HG03558 (cell line): ENCODE measurements around the gene KCNIP4.
A peak's percentile ranks its signal among the peaks of the same experiment; 100 is the strongest.
"Not testable (repeated sequence)": the region's sequence is repeated elsewhere in the genome, so short reads cannot be mapped to it uniquely, and the experiment has no call there.

Experiments used
- ATAC-seq: cut with Tn5 transposase; IDR thresholded peaks from one replicate; pipeline ENCODE4 v1.9.1; 2021; ENCODE audit warnings: moderate number of reproducible peaks; ENCODE audit not compliant: unreplicated experiment; ENCODE audit errors: extremely low read depth

Gene KCNIP4

GRCh38 chr4:20760053-20760452, 1188.5 kb downstream of the KCNIP4 start:
- no peak for ATAC-seq

GRCh38 chr4:20754036-20754435, 1194.5 kb downstream of the KCNIP4 start:
- ATAC-seq = no peak

GRCh38 chr4:20752641-20753040, 1195.9 kb downstream of the KCNIP4 start:
- no peak for ATAC-seq

- not testable (repeated sequence) for ATAC-seq
Observed at GRCh38 chr4:20746000-20746399, 1202.6 kb downstream of the KCNIP4 start.

- ATAC-seq = no peak
Observed at GRCh38 chr4:20735931-20736330, 1212.6 kb downstream of the KCNIP4 start.

GRCh38 chr4:20724915-20725314, 1223.7 kb downstream of the KCNIP4 start:
- no peak for ATAC-seq

- ATAC-seq = no peak
Observed at GRCh38 chr4:20723463-20723862, 1225.1 kb downstream of the KCNIP4 start.

- ATAC-seq = no peak
Observed at GRCh38 chr4:20723019-20723418, 1225.6 kb downstream of the KCNIP4 start.

GRCh38 chr4:20711335-20711734, 1237.2 kb downstream of the KCNIP4 start:
- no peak for ATAC-seq

- peak; percentile 100 for ATAC-seq
Observed at GRCh38 chr4:20700007-20700761, 1248.4 kb downstream of the KCNIP4 start, which contains the start of gene PACRGL. Gene PACRGL (plus strand): TSS chr4:20700458. CDS start chr4:20704482, 4,024 bp downstream.

- no peak for ATAC-seq
Observed at GRCh38 chr4:20698820-20699219, 1249.8 kb downstream of the KCNIP4 start.

- no peak for ATAC-seq
Observed at GRCh38 chr4:20698382-20698781, 1250.2 kb downstream of the KCNIP4 start.

- no peak for ATAC-seq
Observed at GRCh38 chr4:20696815-20697214, 1251.8 kb downstream of the KCNIP4 start.

- no peak for ATAC-seq
Observed at GRCh38 chr4:20687864-20688263, 1260.7 kb downstream of the KCNIP4 start.

GRCh38 chr4:20684852-20685763, 1263.5 kb downstream of the KCNIP4 start:
- no peak for ATAC-seq

GRCh38 chr4:20683766-20684165, 1264.8 kb downstream of the KCNIP4 start:
- ATAC-seq = no peak

GRCh38 chr4:20682853-20683252, 1265.7 kb downstream of the KCNIP4 start:
- ATAC-seq = no peak

- no peak for ATAC-seq
Observed at GRCh38 chr4:20681271-20681670, 1267.3 kb downstream of the KCNIP4 start.

- ATAC-seq = no peak
Observed at GRCh38 chr4:20680736-20681135, 1267.8 kb downstream of the KCNIP4 start.

GRCh38 chr4:20679951-20680350, 1268.6 kb downstream of the KCNIP4 start:
- no peak for ATAC-seq
